Measurements from ENCODE around the gene PREX1. TPM values are rescaled to one million over a fixed set of nuclear protein-coding genes. Genes with fewer than 3 reads are reported as not detected.

The PREX1 gene
- total and polyA plus RNA-seq, 2 experiments from 2014 or later, result 2.4 to 10.3 TPM

GRCh38 chr20:48721324-48722001 is 106.3 kb downstream of the PREX1 start (continued):
- no peak for TF ChIP-seq ZNF462 (CRISPR knock-in tag; IDR thresholded peaks at IDR 0.05)
- no peak for TF ChIP-seq ETS1 (IDR thresholded peaks at IDR 0.05)

GRCh38 chr20:48720256-48720985 is 107.4 kb downstream of the PREX1 start:
- no peaks in the 10 kb centered on the region for H3K79me2 ChIP-seq (replicated peaks; ENCODE audit: insufficient read depth)
- Mint-ChIP-seq H3K4me3 (no peak overlapping the region), H3K27ac (no peak overlapping the region), H3K27me3 (ENCODE audit: insufficient read depth, low read depth, poor library complexity) (peaks cover 7% of the 10 kb centered on the region), H3K36me3 (ENCODE audit: low read depth) (peaks cover under 1% of the 10 kb centered on the region; the same call in 1 of the 3 replicates), H3K4me1 (peaks cover 27% of the 10 kb centered on the region), H3K9me3 (no peaks in the 10 kb centered on the region; the same call in 2 of the 3 replicates)
- no peaks in the 10 kb centered on the region for H3F3A ChIP-seq (replicated peaks; ENCODE audit: low read depth)
- no peak overlapping the region for H3K27ac ChIP-seq (ENCODE audit: low read depth)
- H3K4me2 ChIP-seq, result no peak overlapping the region
- no peak overlapping the region for H3K4me3 ChIP-seq
- no peaks in the 10 kb centered on the region for H3K36me3 ChIP-seq (ENCODE audit: insufficient read depth)
- no peak for ATAC-seq
- H3K4me1 ChIP-seq (ENCODE audit: insufficient read depth), result peaks cover 5% of the 10 kb centered on the region; the same call in 1 of the 2 replicates
- TF ChIP-seq ETS1 (IDR thresholded peaks at IDR 0.05) (no peak), REST (IDR thresholded peaks at IDR 0.05; ENCODE audit: unreplicated experiment) (no peak), NANOG (IDR thresholded peaks at IDR 0.05; ENCODE audit: borderline replicate concordance) (no peak), EZH2phosphoT487 (IDR thresholded peaks at IDR 0.05; ENCODE audit: unreplicated experiment) (no peak), STAT1 (IDR thresholded peaks at IDR 0.05; ENCODE audit: unreplicated experiment) (no peak), POLR2AphosphoS5 (IDR thresholded peaks at IDR 0.05; ENCODE audit: low read depth) (no peak), ZNF114 (CRISPR knock-in tag; IDR thresholded peaks at IDR 0.05) (no peak)
- no peak for DNase-seq (ENCODE audit: low spot score)
- no peaks in the 10 kb centered on the region for H3K9me2 ChIP-seq (ENCODE audit: insufficient read depth)
- H3K27me3 ChIP-seq (ENCODE audit: insufficient read depth), result no peaks in the 10 kb centered on the region
- H4K20me1 ChIP-seq (replicated peaks; ENCODE audit: insufficient read depth), result no peaks in the 10 kb centered on the region
- no peak overlapping the region for H2AFZ ChIP-seq
